Endothelial cell of umbilical vein (primary cell): Measurements from ENCODE around the gene LIMA1. TPM values are rescaled to one million over a fixed set of nuclear protein-coding genes. Genes with fewer than 3 reads are reported as not detected.

Source experiments
- BruUV-seq: library from RNA; stranded (reverse); fragments of 400-500 nt; replicated peaks from 2 replicates; lab custom pipeline; 2021; lab: Mats Ljungman, UMichigan
- CTCF ChIA-PET: fragments of 300-600, 350-600 bp; sonication (Branson Sonifier 250); formaldehyde crosslinking; loops from one replicate; lab custom pipeline; 2021; ENCODE audit warnings: antibody characterized with exemption, inconsistent platforms; lab: Charles Lee
- POLR2A ChIA-PET: fragments of 300-600, 350-600 bp; sonication (Branson Sonifier 250); formaldehyde crosslinking; loops from one replicate; lab custom pipeline; 2021; ENCODE audit warnings: antibody characterized with exemption, inconsistent platforms; lab: Charles Lee
- DNase-seq: peaks from one replicate; pipeline ENCODE4 v3.0.0-alpha.2; 2011; ENCODE audit warnings: low read depth, low spot score
- FAIRE-seq: peaks from 2 replicates; lab custom pipeline; 2011; peaks lifted over from hg19 to GRCh38; lab: Jason Lieb, UNC
- H2AFZ ChIP-seq: 2 replicates; pipeline ENCODE4 v1.6.0; 2012; ENCODE audit warnings: low read depth, low read length, control low read depth, inconsistent platforms
- H3K27ac ChIP-seq: 2 replicates; pipeline ENCODE4 v1.5.1; 2011; ENCODE audit warnings: low read depth, mild to moderate bottlenecking, control low read depth, low read length, moderate library complexity; ENCODE audit not compliant: insufficient read depth
- H3K27me3 ChIP-seq, 2 experiments: 2 replicates each; pipeline versions ENCODE4 v1.6.0 to v1.6.1; 2011; ENCODE audit warnings: low read length in 2 of 2, mixed read lengths in 1 of 2; ENCODE audit not compliant: control insufficient read depth in 2 of 2, insufficient read depth in 2 of 2
- H3K36me3 ChIP-seq, 2 experiments: 2 replicates in 1 of 2; 3 replicates in 1 of 2; pipeline ENCODE4 v1.5.1; 2011; ENCODE audit warnings: low read length in 2 of 2, mild to moderate bottlenecking in 1 of 2, moderate library complexity in 1 of 2; ENCODE audit not compliant: control insufficient read depth in 2 of 2, insufficient read depth in 2 of 2; ENCODE audit errors: extremely low read depth in 1 of 2
- H3K4me1 ChIP-seq: 3 replicates; pipeline ENCODE4 v1.5.1; 2011; ENCODE audit warnings: mild to moderate bottlenecking, low read length; ENCODE audit not compliant: control insufficient read depth, insufficient read depth; ENCODE audit errors: extremely low read depth
- H3K4me2 ChIP-seq: 2 replicates; pipeline ENCODE4 v1.6.1; 2011; ENCODE audit warnings: low read length, control low read depth, mixed read lengths; ENCODE audit not compliant: insufficient read depth
- H3K4me3 ChIP-seq, 3 experiments: fragments of 200-600 bp in 1 of 3; sonication (generic), shearing (Covaris generic) in 1 of 3; replicated peaks in 1 of 3; 2 replicates each; pipeline ENCODE4 v1.5.1; 2011 to 2016; ENCODE audit warnings: control low read depth in 3 of 3, low read length in 3 of 3, mild to moderate bottlenecking in 2 of 3, inconsistent platforms in 1 of 3, low read depth in 1 of 3, moderate library complexity in 1 of 3; ENCODE audit not compliant: insufficient read depth in 1 of 3
- H3K79me2 ChIP-seq: 2 replicates; pipeline ENCODE4 v1.6.0; 2012; ENCODE audit warnings: low read length, inconsistent platforms; ENCODE audit not compliant: control insufficient read depth, insufficient read depth
- H3K9ac ChIP-seq: replicated peaks from 2 replicates; pipeline ENCODE3; 2011; ENCODE audit warnings: low read length, control low read depth; ENCODE audit not compliant: insufficient read depth; ENCODE audit errors: extremely low read depth
- H3K9me1 ChIP-seq: replicated peaks from 3 replicates; pipeline ENCODE4 v1.6.0; 2011; ENCODE audit warnings: mild to moderate bottlenecking, low read length; ENCODE audit not compliant: control insufficient read depth, insufficient read depth; ENCODE audit errors: extremely low read depth
- H3K9me3 ChIP-seq: replicated peaks from 2 replicates; pipeline ENCODE4 v1.5.1; 2012; ENCODE audit warnings: low read length, inconsistent platforms; ENCODE audit not compliant: control insufficient read depth, insufficient read depth
- H4K20me1 ChIP-seq: replicated peaks from 2 replicates; pipeline ENCODE3; 2011; ENCODE audit warnings: mild to moderate bottlenecking, low read length; ENCODE audit not compliant: control insufficient read depth, insufficient read depth; ENCODE audit errors: extremely low read depth
- EZH2 ChIP-seq: IDR thresholded peaks from 2 replicates; pipeline ENCODE4 v1.6.1; 2012; ENCODE audit warnings: borderline replicate concordance, low read depth, mild to moderate bottlenecking, moderate library complexity, low read length, inconsistent platforms; ENCODE audit not compliant: severe bottlenecking
- FOS ChIP-seq: IDR thresholded peaks from 2 replicates; pipeline ENCODE4 v1.6.1; 2011; ENCODE audit warnings: mild to moderate bottlenecking, low read length, moderate library complexity, borderline replicate concordance; ENCODE audit not compliant: insufficient read depth
- GATA2 ChIP-seq: IDR thresholded peaks from 2 replicates; pipeline ENCODE4 v1.7.0; 2011; ENCODE audit warnings: low read depth, mild to moderate bottlenecking, moderate library complexity, mixed read lengths, low read length; ENCODE audit not compliant: insufficient read length, insufficient read depth
- JUN ChIP-seq: IDR thresholded peaks from 2 replicates; pipeline ENCODE4 v1.6.1; 2011; ENCODE audit warnings: borderline replicate concordance, low read depth; ENCODE audit not compliant: insufficient read length, insufficient read depth
- MYC ChIP-seq: IDR thresholded peaks from one replicate; pipeline ENCODE4 v1.6.1; 2011; ENCODE audit warnings: mild to moderate bottlenecking, low read depth, low read length
- POLR2A ChIP-seq: IDR thresholded peaks from 2 replicates; pipeline ENCODE4 v1.6.1; 2012; ENCODE audit warnings: low read depth, mild to moderate bottlenecking, control low read depth, low read length
- POLR2AphosphoS5 ChIP-seq: IDR thresholded peaks from 2 replicates; pipeline ENCODE4 v1.6.1; 2012; ENCODE audit warnings: low read depth, mild to moderate bottlenecking, control low read depth, low read length, moderate library complexity; ENCODE audit not compliant: insufficient read depth
- dilution Hi-C: fragments of 300-500 bp; cut with MboI; formaldehyde crosslinking; loops from one replicate; pipeline ENCODE4 v1.15.0; 2019; ENCODE audit warnings: low sequenced_read_pairs; ENCODE audit not compliant: extremely low pct_ligation_motif_present
- intact Hi-C: fragments of 100-400 bp; cut with micrococcal nuclease; formaldehyde crosslinking; loops from one replicate; pipeline ENCODE4 v1.10.0; 2022
- polyA plus RNA-seq, 4 experiments: library from polyadenylated mRNA; depleted of rRNA in 3 of 4; stranded (reverse) in 3 of 4; unstranded in 1 of 4; fragments of >200 nt; gene quantifications; 2 replicates each; pipeline versions ENCODE4 v1.2.1 to v1.2.3, GENCODE V29; 2011 to 2012; ENCODE audit warnings: missing spikeins in 1 of 4
- total RNA-seq: library from RNA; stranded (reverse); gene quantifications from 2 replicates; pipeline ENCODE4 v1.2.3, GENCODE V29; 2021
- TF ChIP-seq, protein P1 (sequence below): IDR thresholded peaks from 2 replicates; pipeline ENCODE4 v1.6.1; 2011; ENCODE audit not compliant: insufficient read depth, insufficient read length
- TF ChIP-seq, protein P2 (sequence below), 2 donors: IDR thresholded peaks; 1 replicate in 1 of 2; 2 replicates in 1 of 2; pipeline ENCODE4 v1.5.1; 2011; ENCODE audit warnings: low read length in 2 of 2, mild to moderate bottlenecking in 2 of 2, moderate library complexity in 2 of 2, control low read depth in 1 of 2, inconsistent platforms in 1 of 2, low read depth in 1 of 2; ENCODE audit not compliant: insufficient read depth in 1 of 2; ENCODE audit errors: extremely low read depth in 1 of 2

LIMA1 gene
- total and polyA plus RNA-seq, 2 donors (not counting 3 experiments of a cell fraction or from before 2014, with no cell fraction given), result 35.0 to 87.3 TPM

DNA sequence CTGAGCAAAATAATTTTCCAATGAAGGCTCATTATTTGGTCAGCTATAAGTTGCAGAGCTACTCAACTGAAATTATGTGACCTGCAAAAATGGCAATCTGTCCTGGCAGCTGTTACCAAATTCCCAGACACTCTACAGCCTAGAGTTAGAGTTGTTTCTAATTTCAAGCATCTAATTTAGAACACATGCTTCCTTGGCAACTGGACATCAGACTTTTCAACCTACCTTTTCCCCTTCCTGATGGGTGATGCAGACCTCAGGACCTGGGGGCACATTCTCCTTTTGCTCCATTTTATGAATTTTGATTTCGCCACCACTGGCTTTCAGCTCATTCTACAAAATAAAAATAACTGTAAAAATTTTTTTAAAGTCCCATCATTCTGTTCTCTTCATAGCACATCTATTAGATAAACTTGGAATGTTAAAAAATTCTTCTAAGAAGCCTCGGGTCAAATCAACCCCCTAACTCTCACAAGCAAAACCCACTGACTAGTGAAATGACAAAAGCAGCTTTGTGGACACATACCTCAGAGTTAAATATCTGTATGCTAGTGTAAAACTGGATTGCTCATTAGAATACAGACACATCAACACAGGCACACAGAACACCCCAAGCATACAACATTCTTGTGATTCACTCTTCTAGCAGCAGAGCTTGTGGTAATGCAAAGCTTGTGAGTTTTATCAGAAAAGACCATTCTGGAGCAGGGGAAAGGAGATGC is 82.6 kb downstream of the LIMA1 start:
- Histone ChIP-seq H3K27me3 (no peaks in the 10 kb centered on the region), H3K9ac (peak overlapping the region; percentile 33), H3K4me1 (peaks cover 51% of the 10 kb centered on the region), H3K9me1 (no peaks in the 10 kb centered on the region), H3K4me3 (no peak overlapping the region), H2AFZ (no peak overlapping the region), H3K36me3 (peaks cover 8 to 21% of the 10 kb centered on the region in 2 experiments), H3K9me3 (no peaks in the 10 kb centered on the region), H4K20me1 (no peaks in the 10 kb centered on the region), H3K27ac (peak overlapping the region; percentile 24), H3K79me2 (peaks cover 4% of the 10 kb centered on the region), H3K4me2 (no peak overlapping the region)
- ChIA-PET POLR2A (no interaction called here), CTCF (interaction anchor here (0.8 to 2.6 kb wide), 5 partner anchors 11 to 114 kb away, joined by 3 to 15 read pairs (median 4); no protein-coding TSS in a partner anchor)
- TF ChIP-seq POLR2A (no peak), GATA2 (no peak), JUN (no peak), FOS (no peak), EZH2 (no peak), MYC (no peak), POLR2AphosphoS5 (no peak)
- TF ChIP-seq, protein P1, sequence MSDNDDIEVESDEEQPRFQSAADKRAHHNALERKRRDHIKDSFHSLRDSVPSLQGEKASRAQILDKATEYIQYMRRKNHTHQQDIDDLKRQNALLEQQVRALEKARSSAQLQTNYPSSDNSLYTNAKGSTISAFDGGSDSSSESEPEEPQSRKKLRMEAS, result no peak
- TF ChIP-seq, protein P2, sequence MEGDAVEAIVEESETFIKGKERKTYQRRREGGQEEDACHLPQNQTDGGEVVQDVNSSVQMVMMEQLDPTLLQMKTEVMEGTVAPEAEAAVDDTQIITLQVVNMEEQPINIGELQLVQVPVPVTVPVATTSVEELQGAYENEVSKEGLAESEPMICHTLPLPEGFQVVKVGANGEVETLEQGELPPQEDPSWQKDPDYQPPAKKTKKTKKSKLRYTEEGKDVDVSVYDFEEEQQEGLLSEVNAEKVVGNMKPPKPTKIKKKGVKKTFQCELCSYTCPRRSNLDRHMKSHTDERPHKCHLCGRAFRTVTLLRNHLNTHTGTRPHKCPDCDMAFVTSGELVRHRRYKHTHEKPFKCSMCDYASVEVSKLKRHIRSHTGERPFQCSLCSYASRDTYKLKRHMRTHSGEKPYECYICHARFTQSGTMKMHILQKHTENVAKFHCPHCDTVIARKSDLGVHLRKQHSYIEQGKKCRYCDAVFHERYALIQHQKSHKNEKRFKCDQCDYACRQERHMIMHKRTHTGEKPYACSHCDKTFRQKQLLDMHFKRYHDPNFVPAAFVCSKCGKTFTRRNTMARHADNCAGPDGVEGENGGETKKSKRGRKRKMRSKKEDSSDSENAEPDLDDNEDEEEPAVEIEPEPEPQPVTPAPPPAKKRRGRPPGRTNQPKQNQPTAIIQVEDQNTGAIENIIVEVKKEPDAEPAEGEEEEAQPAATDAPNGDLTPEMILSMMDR (IDR thresholded peaks at IDR 0.05; ENCODE audit: extremely low read depth in 1 of 2, insufficient read depth in 1 of 2, low read depth in 1 of 2, low read length in 2 of 2), result no peak
- dilution Hi-C loops, result no loop called here
- FAIRE-seq (no peak), DNase-seq (no peak)
- BruUV-seq, result no TSS peak
- intact Hi-C loops, result no loop called here
